HepG2 (cell line): ENCODE results near the gene RUSC1. TPM values are rescaled to one million over a fixed set of nuclear protein-coding genes. Genes with fewer than 3 reads are reported as not detected.

Source experiments
- GPN1 ChIP-seq: sonication (generic); formaldehyde crosslinking; IDR thresholded peaks from 2 replicates; pipeline ENCODE4 v1.5.1; 2020; ENCODE audit warnings: missing genetic modification reagents, borderline replicate concordance
- JUNB ChIP-seq: sonication (generic); formaldehyde crosslinking; IDR thresholded peaks from 2 replicates; pipeline ENCODE4 v1.8.0; 2022; ENCODE audit warnings: missing genetic modification reagents, mild to moderate bottlenecking, borderline replicate concordance
- PPARG ChIP-seq: conservative IDR thresholded peaks from 2 replicates; pipeline ENCODE4 v1.6.1; 2016; ENCODE audit warnings: missing biosample characterization, missing genetic modification reagents
- STAG1 ChIP-seq: sonication (generic); formaldehyde crosslinking; IDR thresholded peaks from 2 replicates; pipeline ENCODE4 v1.4.0; 2020; ENCODE audit warnings: missing genetic modification reagents
- SYNCRIP ChIP-seq: fragments of 200-400 bp; formaldehyde crosslinking; IDR thresholded peaks from 2 replicates; pipeline ENCODE4 v1.6.1; 2018; ENCODE audit warnings: mild to moderate bottlenecking, low read depth, low read length; ENCODE audit not compliant: insufficient read depth
- TOPORS ChIP-seq: sonication (generic); formaldehyde crosslinking; IDR thresholded peaks from 2 replicates; pipeline ENCODE4 v1.8.0; 2023; ENCODE audit warnings: mild to moderate bottlenecking, missing genetic modification reagents
- ZNF337 ChIP-seq: sonication (generic); formaldehyde crosslinking; IDR thresholded peaks from 2 replicates; pipeline ENCODE4 v1.5.1; 2020; ENCODE audit warnings: missing genetic modification reagents, low read depth, mild to moderate bottlenecking, borderline replicate concordance
- ZNF564 ChIP-seq: sonication (generic); formaldehyde crosslinking; IDR thresholded peaks from 2 replicates; pipeline ENCODE4 v1.8.1; 2023; ENCODE audit warnings: mild to moderate bottlenecking, missing genetic modification reagents
- ZNF614 ChIP-seq: IDR thresholded peaks from 2 replicates; pipeline ENCODE4 v1.6.1; 2018; ENCODE audit warnings: missing biosample characterization, missing genetic modification reagents, inconsistent platforms, borderline replicate concordance
- ZNF737 ChIP-seq: sonication (generic); formaldehyde crosslinking; IDR thresholded peaks from 2 replicates; pipeline ENCODE4 v1.5.0; 2020; ENCODE audit warnings: missing genetic modification reagents, mild to moderate bottlenecking, borderline replicate concordance
- polyA plus RNA-seq, 8 experiments: library from polyadenylated mRNA; depleted of rRNA in 3 of 8; stranded (reverse) in 7 of 8; unstranded in 1 of 8; fragments of >200 nt; fragmentation: Illumina TruSeq in 4 of 8; extraction: Trizol in 4 of 8; gene quantifications; 2 replicates each; pipeline versions ENCODE4 v1.2.1 to v1.2.3, GENCODE V29; 2011 to 2016; ENCODE audit warnings: low read depth in 4 of 8, missing spikeins in 1 of 8, mixed read lengths in 1 of 8; ENCODE audit not compliant: insufficient read depth in 1 of 8
- total RNA-seq, 5 experiments: library from RNA; depleted of rRNA; stranded (reverse); fragments of >200 nt; fragmentation: Illumina TruSeq; extraction: Trizol; gene quantifications; 2 replicates each; pipeline ENCODE4 v1.2.3, GENCODE V29; 2016; ENCODE audit warnings: low read depth in 1 of 5
- TF ChIP-seq, protein P1 (sequence below): sonication (generic); formaldehyde crosslinking; IDR thresholded peaks from 2 replicates; pipeline ENCODE4 v1.4.0; 2020; ENCODE audit warnings: missing genetic modification reagents
- TF ChIP-seq, protein P2 (sequence below): sonication (generic); formaldehyde crosslinking; IDR thresholded peaks from 2 replicates; pipeline ENCODE4 v1.5.1; 2020; ENCODE audit warnings: mild to moderate bottlenecking, missing genetic modification reagents, moderate library complexity
- TF ChIP-seq, protein P3 (sequence below): sonication (generic); formaldehyde crosslinking; IDR thresholded peaks from 2 replicates; pipeline ENCODE4 v1.4.0; 2020; ENCODE audit warnings: missing genetic modification reagents, mild to moderate bottlenecking, borderline replicate concordance
- TF ChIP-seq, protein P4 (sequence below): sonication (generic); formaldehyde crosslinking; IDR thresholded peaks from 2 replicates; pipeline ENCODE4 v1.5.0; 2020; ENCODE audit warnings: mild to moderate bottlenecking, missing genetic modification reagents, borderline replicate concordance
- TF ChIP-seq, protein P5 (sequence below): sonication (generic); formaldehyde crosslinking; IDR thresholded peaks from 2 replicates; pipeline ENCODE4 v1.4.0; 2020; ENCODE audit warnings: missing genetic modification reagents, borderline replicate concordance

Gene RUSC1
- total and polyA plus RNA-seq, 2 of the 13 experiments (the other 11 are each of a cell fraction or from before 2014, with no cell fraction given): 18.7 to 20.4 TPM

DNA sequence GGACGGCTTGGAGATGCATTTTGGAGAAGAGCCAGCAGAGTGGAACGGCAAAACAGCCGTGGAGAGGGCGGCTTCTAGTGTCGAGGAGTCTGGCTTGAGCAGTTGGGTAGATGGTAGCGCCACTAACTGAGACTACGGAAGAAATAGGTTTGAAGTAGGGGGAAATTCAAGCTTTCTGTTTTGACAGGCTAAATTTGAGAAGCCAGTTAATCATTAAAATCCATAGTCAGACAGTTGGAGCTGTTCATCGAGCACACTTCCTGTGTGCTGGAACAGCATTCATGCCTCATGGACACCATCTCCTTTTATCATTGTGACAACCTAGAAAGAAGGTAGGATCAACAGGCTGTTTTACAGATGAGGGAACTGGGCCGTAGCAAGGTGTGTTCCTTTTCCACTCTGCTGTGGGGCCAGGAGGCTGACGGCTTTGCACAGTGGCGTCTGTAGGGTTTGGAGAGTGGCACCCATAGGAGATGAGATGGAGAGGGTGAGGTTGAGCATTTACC is 16.1 kb upstream of the RUSC1 start (continued):
- TF ChIP-seq STAG1 (CRISPR knock-in tag) (peak; percentile 9; the same call in 1 of the 2 replicates), ZNF337 (peak; percentile 60; the same call in 1 of the 2 replicates), SYNCRIP (no peak), PPARG (CRISPR knock-in tag) (0 out of 2 replicates have a peak, but pooled peaks have one; percentile 21), JUNB (no peak), ZNF564 (CRISPR knock-in tag) (no peak), ZNF614 (CRISPR knock-in tag) (0 out of 2 replicates have a peak, but pooled peaks have one; percentile 55), ZNF737 (CRISPR knock-in tag) (no peak), TOPORS (CRISPR knock-in tag) (no peak), GPN1 (CRISPR knock-in tag) (no peak)
- TF ChIP-seq, protein P1, sequence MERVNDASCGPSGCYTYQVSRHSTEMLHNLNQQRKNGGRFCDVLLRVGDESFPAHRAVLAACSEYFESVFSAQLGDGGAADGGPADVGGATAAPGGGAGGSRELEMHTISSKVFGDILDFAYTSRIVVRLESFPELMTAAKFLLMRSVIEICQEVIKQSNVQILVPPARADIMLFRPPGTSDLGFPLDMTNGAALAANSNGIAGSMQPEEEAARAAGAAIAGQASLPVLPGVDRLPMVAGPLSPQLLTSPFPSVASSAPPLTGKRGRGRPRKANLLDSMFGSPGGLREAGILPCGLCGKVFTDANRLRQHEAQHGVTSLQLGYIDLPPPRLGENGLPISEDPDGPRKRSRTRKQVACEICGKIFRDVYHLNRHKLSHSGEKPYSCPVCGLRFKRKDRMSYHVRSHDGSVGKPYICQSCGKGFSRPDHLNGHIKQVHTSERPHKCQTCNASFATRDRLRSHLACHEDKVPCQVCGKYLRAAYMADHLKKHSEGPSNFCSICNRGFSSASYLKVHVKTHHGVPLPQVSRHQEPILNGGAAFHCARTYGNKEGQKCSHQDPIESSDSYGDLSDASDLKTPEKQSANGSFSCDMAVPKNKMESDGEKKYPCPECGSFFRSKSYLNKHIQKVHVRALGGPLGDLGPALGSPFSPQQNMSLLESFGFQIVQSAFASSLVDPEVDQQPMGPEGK: 0 out of 2 replicates have a peak, but pooled peaks have one; percentile 18
- TF ChIP-seq, protein P2, sequence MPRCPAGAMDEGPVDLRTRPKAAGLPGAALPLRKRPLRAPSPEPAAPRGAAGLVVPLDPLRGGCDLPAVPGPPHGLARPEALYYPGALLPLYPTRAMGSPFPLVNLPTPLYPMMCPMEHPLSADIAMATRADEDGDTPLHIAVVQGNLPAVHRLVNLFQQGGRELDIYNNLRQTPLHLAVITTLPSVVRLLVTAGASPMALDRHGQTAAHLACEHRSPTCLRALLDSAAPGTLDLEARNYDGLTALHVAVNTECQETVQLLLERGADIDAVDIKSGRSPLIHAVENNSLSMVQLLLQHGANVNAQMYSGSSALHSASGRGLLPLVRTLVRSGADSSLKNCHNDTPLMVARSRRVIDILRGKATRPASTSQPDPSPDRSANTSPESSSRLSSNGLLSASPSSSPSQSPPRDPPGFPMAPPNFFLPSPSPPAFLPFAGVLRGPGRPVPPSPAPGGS (CRISPR knock-in tag): no peak; the same call in 1 of the 2 replicates
- TF ChIP-seq, protein P3, sequence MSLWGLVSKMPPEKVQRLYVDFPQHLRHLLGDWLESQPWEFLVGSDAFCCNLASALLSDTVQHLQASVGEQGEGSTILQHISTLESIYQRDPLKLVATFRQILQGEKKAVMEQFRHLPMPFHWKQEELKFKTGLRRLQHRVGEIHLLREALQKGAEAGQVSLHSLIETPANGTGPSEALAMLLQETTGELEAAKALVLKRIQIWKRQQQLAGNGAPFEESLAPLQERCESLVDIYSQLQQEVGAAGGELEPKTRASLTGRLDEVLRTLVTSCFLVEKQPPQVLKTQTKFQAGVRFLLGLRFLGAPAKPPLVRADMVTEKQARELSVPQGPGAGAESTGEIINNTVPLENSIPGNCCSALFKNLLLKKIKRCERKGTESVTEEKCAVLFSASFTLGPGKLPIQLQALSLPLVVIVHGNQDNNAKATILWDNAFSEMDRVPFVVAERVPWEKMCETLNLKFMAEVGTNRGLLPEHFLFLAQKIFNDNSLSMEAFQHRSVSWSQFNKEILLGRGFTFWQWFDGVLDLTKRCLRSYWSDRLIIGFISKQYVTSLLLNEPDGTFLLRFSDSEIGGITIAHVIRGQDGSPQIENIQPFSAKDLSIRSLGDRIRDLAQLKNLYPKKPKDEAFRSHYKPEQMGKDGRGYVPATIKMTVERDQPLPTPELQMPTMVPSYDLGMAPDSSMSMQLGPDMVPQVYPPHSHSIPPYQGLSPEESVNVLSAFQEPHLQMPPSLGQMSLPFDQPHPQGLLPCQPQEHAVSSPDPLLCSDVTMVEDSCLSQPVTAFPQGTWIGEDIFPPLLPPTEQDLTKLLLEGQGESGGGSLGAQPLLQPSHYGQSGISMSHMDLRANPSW (CRISPR knock-in tag): no peak; the same call in 1 of the 2 replicates
- TF ChIP-seq, protein P4, sequence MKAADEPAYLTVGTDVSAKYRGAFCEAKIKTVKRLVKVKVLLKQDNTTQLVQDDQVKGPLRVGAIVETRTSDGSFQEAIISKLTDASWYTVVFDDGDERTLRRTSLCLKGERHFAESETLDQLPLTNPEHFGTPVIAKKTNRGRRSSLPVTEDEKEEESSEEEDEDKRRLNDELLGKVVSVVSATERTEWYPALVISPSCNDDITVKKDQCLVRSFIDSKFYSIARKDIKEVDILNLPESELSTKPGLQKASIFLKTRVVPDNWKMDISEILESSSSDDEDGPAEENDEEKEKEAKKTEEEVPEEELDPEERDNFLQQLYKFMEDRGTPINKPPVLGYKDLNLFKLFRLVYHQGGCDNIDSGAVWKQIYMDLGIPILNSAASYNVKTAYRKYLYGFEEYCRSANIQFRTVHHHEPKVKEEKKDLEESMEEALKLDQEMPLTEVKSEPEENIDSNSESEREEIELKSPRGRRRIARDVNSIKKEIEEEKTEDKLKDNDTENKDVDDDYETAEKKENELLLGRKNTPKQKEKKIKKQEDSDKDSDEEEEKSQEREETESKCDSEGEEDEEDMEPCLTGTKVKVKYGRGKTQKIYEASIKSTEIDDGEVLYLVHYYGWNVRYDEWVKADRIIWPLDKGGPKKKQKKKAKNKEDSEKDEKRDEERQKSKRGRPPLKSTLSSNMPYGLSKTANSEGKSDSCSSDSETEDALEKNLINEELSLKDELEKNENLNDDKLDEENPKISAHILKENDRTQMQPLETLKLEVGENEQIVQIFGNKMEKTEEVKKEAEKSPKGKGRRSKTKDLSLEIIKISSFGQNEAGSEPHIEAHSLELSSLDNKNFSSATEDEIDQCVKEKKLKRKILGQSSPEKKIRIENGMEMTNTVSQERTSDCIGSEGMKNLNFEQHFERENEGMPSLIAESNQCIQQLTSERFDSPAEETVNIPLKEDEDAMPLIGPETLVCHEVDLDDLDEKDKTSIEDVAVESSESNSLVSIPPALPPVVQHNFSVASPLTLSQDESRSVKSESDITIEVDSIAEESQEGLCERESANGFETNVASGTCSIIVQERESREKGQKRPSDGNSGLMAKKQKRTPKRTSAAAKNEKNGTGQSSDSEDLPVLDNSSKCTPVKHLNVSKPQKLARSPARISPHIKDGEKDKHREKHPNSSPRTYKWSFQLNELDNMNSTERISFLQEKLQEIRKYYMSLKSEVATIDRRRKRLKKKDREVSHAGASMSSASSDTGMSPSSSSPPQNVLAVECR (CRISPR knock-in tag): peak; percentile 65; the same call in 1 of the 2 replicates
- TF ChIP-seq, protein P5, sequence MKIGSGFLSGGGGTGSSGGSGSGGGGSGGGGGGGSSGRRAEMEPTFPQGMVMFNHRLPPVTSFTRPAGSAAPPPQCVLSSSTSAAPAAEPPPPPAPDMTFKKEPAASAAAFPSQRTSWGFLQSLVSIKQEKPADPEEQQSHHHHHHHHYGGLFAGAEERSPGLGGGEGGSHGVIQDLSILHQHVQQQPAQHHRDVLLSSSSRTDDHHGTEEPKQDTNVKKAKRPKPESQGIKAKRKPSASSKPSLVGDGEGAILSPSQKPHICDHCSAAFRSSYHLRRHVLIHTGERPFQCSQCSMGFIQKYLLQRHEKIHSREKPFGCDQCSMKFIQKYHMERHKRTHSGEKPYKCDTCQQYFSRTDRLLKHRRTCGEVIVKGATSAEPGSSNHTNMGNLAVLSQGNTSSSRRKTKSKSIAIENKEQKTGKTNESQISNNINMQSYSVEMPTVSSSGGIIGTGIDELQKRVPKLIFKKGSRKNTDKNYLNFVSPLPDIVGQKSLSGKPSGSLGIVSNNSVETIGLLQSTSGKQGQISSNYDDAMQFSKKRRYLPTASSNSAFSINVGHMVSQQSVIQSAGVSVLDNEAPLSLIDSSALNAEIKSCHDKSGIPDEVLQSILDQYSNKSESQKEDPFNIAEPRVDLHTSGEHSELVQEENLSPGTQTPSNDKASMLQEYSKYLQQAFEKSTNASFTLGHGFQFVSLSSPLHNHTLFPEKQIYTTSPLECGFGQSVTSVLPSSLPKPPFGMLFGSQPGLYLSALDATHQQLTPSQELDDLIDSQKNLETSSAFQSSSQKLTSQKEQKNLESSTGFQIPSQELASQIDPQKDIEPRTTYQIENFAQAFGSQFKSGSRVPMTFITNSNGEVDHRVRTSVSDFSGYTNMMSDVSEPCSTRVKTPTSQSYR (CRISPR knock-in tag): no peak
